VCaP (cell line): Measurements from ENCODE around the gene CTU2.

Experiments used
- H3K27ac ChIP-seq: fragments of 450-650 bp; 2 replicates; pipeline ENCODE4 v1.5.1; 2017
- TF ChIP-seq, protein P1 (sequence below): fragments of 450-650 bp; conservative IDR thresholded peaks from 2 replicates; pipeline ENCODE4 v1.5.1; 2017; ENCODE audit warnings: mild to moderate bottlenecking, moderate library complexity

CTU2 gene

DNA sequence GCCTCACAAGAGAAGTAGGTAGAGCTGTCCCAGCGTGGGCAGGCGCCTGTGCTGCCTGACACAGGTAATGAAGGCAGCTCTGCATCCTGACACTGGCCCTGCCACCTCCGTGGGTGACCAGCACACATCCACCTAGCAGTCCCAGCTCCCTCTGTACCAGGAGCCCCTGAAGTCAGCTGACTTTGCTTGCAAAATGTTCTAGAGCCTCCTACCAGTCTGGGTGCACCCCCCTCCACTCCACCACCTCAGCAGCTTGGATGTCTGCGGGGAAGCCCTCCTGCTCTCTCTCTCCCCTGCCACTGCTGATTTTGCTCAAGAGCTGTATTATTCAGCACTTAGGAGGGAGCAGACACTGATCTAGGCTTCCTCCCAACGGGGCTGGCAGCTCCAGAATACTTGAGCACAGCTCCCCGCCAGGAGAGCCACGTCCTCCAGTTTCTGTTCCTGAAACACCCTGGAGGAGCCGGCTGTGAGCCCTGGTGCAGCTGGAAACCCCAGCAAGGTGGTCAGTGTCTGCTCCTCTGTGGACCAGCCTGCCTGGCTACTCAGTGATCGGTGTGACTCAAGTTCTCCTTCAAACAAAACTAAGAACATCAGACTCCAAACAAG is 1.1 kb upstream of the CTU2 start:
- TF ChIP-seq, protein P1, sequence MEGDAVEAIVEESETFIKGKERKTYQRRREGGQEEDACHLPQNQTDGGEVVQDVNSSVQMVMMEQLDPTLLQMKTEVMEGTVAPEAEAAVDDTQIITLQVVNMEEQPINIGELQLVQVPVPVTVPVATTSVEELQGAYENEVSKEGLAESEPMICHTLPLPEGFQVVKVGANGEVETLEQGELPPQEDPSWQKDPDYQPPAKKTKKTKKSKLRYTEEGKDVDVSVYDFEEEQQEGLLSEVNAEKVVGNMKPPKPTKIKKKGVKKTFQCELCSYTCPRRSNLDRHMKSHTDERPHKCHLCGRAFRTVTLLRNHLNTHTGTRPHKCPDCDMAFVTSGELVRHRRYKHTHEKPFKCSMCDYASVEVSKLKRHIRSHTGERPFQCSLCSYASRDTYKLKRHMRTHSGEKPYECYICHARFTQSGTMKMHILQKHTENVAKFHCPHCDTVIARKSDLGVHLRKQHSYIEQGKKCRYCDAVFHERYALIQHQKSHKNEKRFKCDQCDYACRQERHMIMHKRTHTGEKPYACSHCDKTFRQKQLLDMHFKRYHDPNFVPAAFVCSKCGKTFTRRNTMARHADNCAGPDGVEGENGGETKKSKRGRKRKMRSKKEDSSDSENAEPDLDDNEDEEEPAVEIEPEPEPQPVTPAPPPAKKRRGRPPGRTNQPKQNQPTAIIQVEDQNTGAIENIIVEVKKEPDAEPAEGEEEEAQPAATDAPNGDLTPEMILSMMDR = no peak
- H3K27ac ChIP-seq = peak overlapping the region; percentile 41; the same call in 1 of the 2 replicates

DNA sequence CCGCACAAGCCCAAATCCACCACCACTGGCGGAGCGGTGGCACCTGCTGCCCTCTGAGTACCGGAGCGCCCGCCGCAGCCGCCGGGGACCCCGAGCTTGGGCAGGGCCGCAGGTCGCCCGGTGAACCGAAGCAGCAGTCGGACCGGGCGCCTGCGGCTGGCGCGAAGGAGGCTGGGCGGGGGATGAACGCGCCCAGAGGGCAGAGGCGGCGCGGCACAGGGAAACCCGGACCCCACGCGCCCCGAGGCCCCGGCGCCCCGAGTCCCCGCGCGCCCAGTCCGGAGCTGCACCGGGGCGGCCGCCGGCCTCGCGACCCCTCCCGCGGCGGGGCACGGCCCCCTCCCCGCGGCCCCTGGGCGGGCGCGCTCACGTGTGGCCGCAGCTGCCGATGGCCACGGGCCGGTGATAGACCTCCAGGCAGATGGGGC is 488 bp upstream of the CTU2 start:
- H3K27ac ChIP-seq = peak overlapping the region; percentile 41; the same call in 1 of the 2 replicates
- TF ChIP-seq, protein P1 = no peak

DNA sequence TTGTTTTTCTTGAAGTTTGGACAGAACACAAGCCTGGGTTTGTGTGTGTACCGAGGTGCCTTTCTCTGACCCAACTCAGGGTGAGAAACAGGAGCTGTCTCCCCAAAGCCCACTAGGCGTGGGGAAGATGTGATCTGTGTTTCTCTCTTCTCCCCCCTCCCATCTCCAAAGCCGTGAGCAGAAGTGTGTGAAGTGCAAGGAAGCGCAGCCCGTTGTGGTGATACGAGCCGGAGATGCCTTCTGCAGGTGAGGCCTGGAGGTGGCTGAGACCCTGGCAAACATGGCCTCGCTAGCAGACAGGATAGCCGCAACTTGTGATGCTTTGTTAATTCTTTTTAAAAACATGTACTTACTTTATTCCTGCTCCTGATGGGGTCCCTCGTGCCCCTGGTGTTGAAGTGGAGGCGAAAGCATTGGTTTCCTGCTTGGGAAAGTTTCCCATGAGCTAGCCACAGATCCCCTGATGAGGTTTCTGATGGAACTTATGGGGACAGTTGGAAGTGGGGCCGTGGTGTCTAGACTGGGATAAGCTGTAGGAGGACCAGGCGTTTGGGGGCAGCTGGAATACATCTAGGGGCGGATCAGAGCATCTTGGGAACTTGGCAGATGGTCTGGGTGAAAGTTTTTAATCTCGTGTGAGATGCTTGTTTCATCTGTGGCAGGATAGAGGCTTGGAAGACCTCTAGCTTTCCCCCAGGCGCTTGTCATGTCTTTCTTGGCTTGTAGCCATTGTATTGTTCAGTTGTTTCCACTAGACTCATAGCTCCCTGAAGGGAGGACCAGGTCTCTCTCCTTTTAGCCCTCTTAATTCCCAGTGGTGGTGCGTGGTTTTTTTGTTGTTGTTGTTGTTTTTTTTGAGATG is 893 bp downstream of the CTU2 start:
- TF ChIP-seq, protein P1 = no peak
- peak overlapping the region; percentile 41; the same call in 1 of the 2 replicates for H3K27ac ChIP-seq

DNA sequence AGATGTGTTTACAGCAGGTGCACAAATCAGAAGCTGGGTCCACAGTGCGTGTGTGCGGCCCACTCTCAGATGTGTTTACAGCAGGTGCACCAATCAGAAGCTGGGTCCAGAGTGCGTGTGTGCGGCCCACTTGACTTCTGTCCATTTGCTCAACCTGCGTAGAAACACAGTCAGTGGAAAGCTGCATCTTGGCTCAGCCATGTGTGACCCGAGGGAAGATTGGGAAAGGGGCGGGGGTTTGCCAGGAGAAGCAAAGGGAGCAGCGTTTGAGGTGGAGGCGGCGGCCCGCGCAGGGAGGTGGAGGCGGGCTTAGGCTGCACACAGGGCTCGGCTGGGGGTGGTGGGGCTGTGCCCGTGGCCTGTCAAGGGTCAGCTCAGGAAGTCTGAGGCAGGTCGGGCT is 4.3 kb downstream of the CTU2 start:
- no peak overlapping the region for H3K27ac ChIP-seq
- TF ChIP-seq, protein P1 = no peak

DNA sequence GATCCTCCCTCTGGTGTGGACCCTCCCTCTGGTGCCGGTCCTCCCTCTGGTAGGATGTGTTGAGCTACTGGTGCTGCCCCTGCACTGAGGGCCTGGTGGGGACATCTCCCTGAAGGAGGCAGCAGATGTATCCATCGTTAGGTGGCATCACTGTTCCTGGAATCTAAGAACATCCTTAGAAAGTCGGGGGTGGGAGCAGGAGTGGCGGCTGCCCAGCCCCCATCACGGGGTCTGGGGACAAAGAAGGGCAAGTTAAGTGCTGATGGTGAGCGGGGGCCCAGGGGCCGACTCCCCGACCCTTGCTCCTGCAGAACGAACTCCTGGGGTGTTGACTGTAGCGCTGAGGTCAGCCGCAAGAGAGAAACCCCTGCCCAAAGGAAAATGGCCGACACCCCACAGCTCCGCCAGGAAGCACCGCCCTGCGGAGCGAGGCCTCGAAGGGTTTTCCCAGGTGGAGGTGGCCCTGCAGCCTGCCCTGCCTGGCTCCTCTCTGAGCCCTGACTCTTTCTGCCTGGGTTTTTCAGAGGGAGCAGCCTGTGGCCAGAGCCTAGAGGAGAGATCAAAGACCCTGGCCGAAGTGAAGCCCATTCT is 5.5 kb downstream of the CTU2 start:
- no peak overlapping the region for H3K27ac ChIP-seq
- TF ChIP-seq, protein P1 = no peak

DNA sequence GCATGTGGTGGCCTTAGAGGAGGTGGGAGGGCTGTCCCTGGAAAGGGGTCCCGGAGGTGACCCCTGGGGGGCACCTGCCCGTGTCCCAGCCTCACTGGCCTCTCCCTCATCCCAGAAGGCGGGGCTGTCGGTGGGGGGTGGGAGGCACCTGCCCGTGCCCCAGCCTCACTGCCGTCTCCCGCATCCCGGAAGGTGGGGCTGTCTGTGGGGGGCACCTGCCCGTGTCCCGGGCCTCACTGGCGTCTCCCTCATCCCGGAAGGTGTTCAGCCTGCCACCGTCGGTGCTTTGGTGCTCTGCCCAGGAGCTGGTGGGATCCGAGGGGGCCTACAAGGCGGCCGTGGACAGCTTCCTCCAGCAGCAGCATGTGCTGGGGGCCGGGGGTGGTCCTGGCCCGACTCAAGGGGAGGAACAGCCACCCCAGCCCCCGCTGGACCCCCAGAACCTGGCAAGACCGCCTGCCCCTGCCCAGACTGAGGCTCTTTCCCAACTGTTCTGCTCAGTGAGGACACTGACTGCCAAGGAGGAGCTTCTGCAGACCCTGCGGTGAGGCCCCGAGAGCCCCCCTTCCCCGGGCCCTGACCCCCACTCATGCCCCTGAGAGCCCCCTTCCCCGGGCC is 6.2 kb downstream of the CTU2 start:
- TF ChIP-seq, protein P1 = no peak
- no peak overlapping the region for H3K27ac ChIP-seq

DNA sequence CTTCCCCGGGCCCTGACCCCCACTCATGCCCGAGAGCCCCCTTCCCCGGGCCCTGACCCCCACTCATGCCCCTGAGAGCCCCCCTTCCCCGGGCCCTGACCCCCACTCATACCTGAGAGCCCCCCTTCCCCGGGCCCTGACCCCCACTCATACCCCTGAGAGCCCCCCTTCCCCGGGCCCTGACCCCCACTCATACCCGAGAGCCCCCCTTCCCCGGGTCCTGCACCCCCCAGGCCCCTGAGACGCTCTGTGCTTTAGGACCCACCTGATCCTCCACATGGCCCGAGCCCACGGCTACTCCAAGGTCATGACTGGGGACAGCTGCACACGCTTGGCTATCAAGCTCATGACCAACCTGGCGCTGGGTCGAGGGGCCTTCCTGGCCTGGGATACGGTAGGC is 6.8 kb downstream of the CTU2 start:
- no peak overlapping the region for H3K27ac ChIP-seq
- TF ChIP-seq, protein P1 = no peak
